Heart left ventricle (tissue), 16 donors: ENCODE measurements around the gene TMPRSS11B. TPM values are rescaled to one million over a fixed set of nuclear protein-coding genes. Genes with fewer than 3 reads are reported as not detected.

ENCODE experiments used
- ATAC-seq, 4 donors: fragments of 200-7000 bp; cut with Tn5 transposase; one replicate each; pipeline ENCODE4 v1.9.1; 2020 to 2022; ENCODE audit warnings: moderate library complexity in 4 of 4, mild to moderate bottlenecking in 3 of 4, moderate number of reproducible peaks in 1 of 4
- DNase-seq, 5 donors: peaks; one replicate each; pipeline ENCODE4 v3.0.0-alpha.2; 2020
- H3K27ac ChIP-seq, 12 donors: fragments of 200-600 bp; sonication (generic) in 4 of 12; one replicate each; pipeline versions ENCODE4 v1.5.0 to v1.8.0; 2016 to 2022; ENCODE audit warnings: mild to moderate bottlenecking in 2 of 12
- H3K27me3 ChIP-seq, 9 donors: fragments of 200-600 bp; sonication (generic) in 2 of 9; one replicate each; pipeline versions ENCODE4 v1.5.1 to v1.8.0; 2016 to 2022; ENCODE audit warnings: mild to moderate bottlenecking in 3 of 9
- H3K36me3 ChIP-seq, 9 donors: fragments of 200-600 bp; sonication (generic) in 2 of 9; one replicate each; pipeline versions ENCODE4 v1.5.0 to v1.8.0; 2018 to 2022; ENCODE audit warnings: mild to moderate bottlenecking in 2 of 9
- H3K4me1 ChIP-seq, 12 donors: fragments of 200-600 bp; sonication (generic) in 4 of 12; one replicate each; pipeline versions ENCODE4 v1.5.0 to v1.8.0; 2016 to 2022; ENCODE audit warnings: mild to moderate bottlenecking in 3 of 12
- H3K4me3 ChIP-seq, 12 donors: fragments of 200-600 bp; sonication (generic) in 4 of 12; one replicate each; pipeline versions ENCODE4 v1.5.0 to v1.8.0; 2017 to 2022; ENCODE audit warnings: mild to moderate bottlenecking in 9 of 12, moderate library complexity in 4 of 12
- H3K9me3 ChIP-seq, 12 donors: fragments of 200-600 bp; sonication (generic) in 4 of 12; one replicate each; pipeline versions ENCODE4 v1.5.0 to v1.8.0; 2016 to 2022; ENCODE audit warnings: mild to moderate bottlenecking in 1 of 12
- CTCF ChIP-seq, 12 donors: fragments of 200-600 bp; sonication (generic) in 4 of 12; IDR thresholded peaks; one replicate each; pipeline versions ENCODE4 v1.5.0 to v1.8.0; 2018 to 2022; ENCODE audit warnings: antibody characterized with exemption in 12 of 12, mild to moderate bottlenecking in 5 of 12
- POLR2A ChIP-seq, 2 donors: fragments of 450-650 bp; IDR thresholded peaks; one replicate each; pipeline ENCODE4 v1.6.1; 2017; ENCODE audit warnings: antibody characterized with exemption in 2 of 2, mild to moderate bottlenecking in 2 of 2, moderate library complexity in 2 of 2
- WGBS, 4 donors: extraction: QIAGEN DNeasy Blood & Tissue Kit in 2 of 4; methylation state at CpG; one replicate each; pipeline versions ENCODE4 v1.1.5 to v1.1.7; 2013 to 2018; 5-methylcytosine and 5-hydroxymethylcytosine counted together
- intact Hi-C, 10 donors: fragments of 100-400 bp; cut with DNase I; formaldehyde crosslinking; loops; one replicate each; pipeline versions ENCODE4 v1.11.1 to v1.14.2; 2022
- polyA plus RNA-seq, 2 donors: library from polyadenylated mRNA; stranded (reverse); fragments of 200-250 nt; gene quantifications; one replicate each; pipeline ENCODE4 v1.2.3, GENCODE V29; 2013
- total RNA-seq, 9 donors: library from RNA; depleted of rRNA in 2 of 9; stranded (reverse); fragments of >200 nt in 2 of 9; fragmentation: NEBNext Ultra II Directional in 3 of 9; extraction: Animal tissue kit (Norgen Biotek cat#: 25700) in 3 of 9; gene quantifications; one replicate each; pipeline versions ENCODE4 v1.1.0 to v1.2.4, GENCODE V29; 2016 to 2023
- donor health status: ischemic (EF 13 %, LVEDD 7.1; RV severe dilation, severe dysfunction).
- donor health status: healthy with polysubstance abuse.
- donor health status: DM: no; HTN: yes; CAD: no.
- donor health status: DM: no; HTN: no; CAD: no.
- donor health status: ischemic (EF 25% LVEDD 6.9; RV normal size, moderate dysfunction).
- donor health status: ischemic (EF 25% LVEDD 5.7; RV mildly dilated, moderate dysfunction).
- donor health status: healthy.
- donor health status: DM: yes; HTN: yes; CAD: no.
- donor health status: ischemic (EF 35%, LVEDD 5.7; RV mildly dilated, moderate dysfunction).
- donor health status: nonischemic (EF 11% LVEDD 7.7; RV severe dilation, severe dysfunction).
- donor health status: DM: yes; HTN: yes; CAD: no.
- donor health status: PGD.
- donor health status: ischemic (EF 29% LVEDD 5.4; RV normal size, mild dysfunction).
- donor health status: nonischemic (EF 23%, LVEDD 6.1; RV moderate dilation, normal function).

Gene TMPRSS11B
- total and polyA plus RNA-seq, 11 donors: 0.06 TPM; not detected in 10

- H3K27me3 ChIP-seq: no peaks in the 10 kb centered on the region
- ATAC-seq: no peak
- no peaks in the 10 kb centered on the region for H3K4me1 ChIP-seq
- WGBS, 4 donors: 45 to 71% (median 52%) methylated on average over 2 of the region's 2 CpGs
- no peak overlapping the region for H3K27ac ChIP-seq
- intact Hi-C loops: loop anchor here in 1 of 10 donors (10.0 kb wide), 1 partner anchor 217 kb away; no protein-coding TSS in a partner anchor
- DNase-seq: no peak
- no peak for TF ChIP-seq CTCF (IDR thresholded peaks at IDR 0.05)
- no peak for TF ChIP-seq POLR2A (IDR thresholded peaks at IDR 0.05)
- no peak overlapping the region for H3K4me3 ChIP-seq
- H3K9me3 ChIP-seq: no peaks in the 10 kb centered on the region
- no peaks in the 10 kb centered on the region for H3K36me3 ChIP-seq
These were observed 32.1 kb upstream of the TMPRSS11B start for GRCh38 chr4:68277627-68278026.

GRCh38 chr4:68272860-68273259 lies 27.4 kb upstream of the TMPRSS11B start:
- DNase-seq: no peak
- Histone ChIP-seq H3K4me1 (peaks cover 0 to 6% (median 0%) of the 10 kb centered on the region in 12 donors), H3K27me3 (no peaks in the 10 kb centered on the region), H3K9me3 (no peaks in the 10 kb centered on the region), H3K27ac (no peak overlapping the region), H3K4me3 (no peak overlapping the region), H3K36me3 (no peaks in the 10 kb centered on the region)
- no peak for TF ChIP-seq CTCF (IDR thresholded peaks at IDR 0.05)
- TF ChIP-seq POLR2A (IDR thresholded peaks at IDR 0.05): no peak
- no peak for ATAC-seq
- intact Hi-C loops: loop anchor here in 8 of 10 donors (1.0 to 10.0 kb wide), 4 partner anchors 102 to 222 kb away; no protein-coding TSS in a partner anchor
- 76 to 81% (median 79%) methylated on average over 2 of the region's 2 CpGs for WGBS, 4 donors

GRCh38 chr4:68272380-68272779 lies 26.9 kb upstream of the TMPRSS11B start:
- TF ChIP-seq CTCF (IDR thresholded peaks at IDR 0.05) (no peak), POLR2A (IDR thresholded peaks at IDR 0.05) (no peak)
- Histone ChIP-seq H3K27me3 (no peaks in the 10 kb centered on the region), H3K27ac (no peak overlapping the region), H3K4me1 (peaks cover 0 to 6% (median 0%) of the 10 kb centered on the region in 12 donors), H3K36me3 (no peaks in the 10 kb centered on the region), H3K4me3 (peak overlapping the region in 7 of 12 donors; percentile 5 to 35 (median 22)), H3K9me3 (no peaks in the 10 kb centered on the region)
- WGBS, 4 donors: 35 to 69% (median 48%) methylated on average over 2 of the region's 2 CpGs
- intact Hi-C loops: loop anchor here in 8 of 10 donors (1.0 to 10.0 kb wide), 4 partner anchors 102 to 222 kb away; no protein-coding TSS in a partner anchor
- DNase-seq: no peak
- no peak for ATAC-seq

- H3K4me3 ChIP-seq: peak overlapping the region in 8 of 12 donors; percentile 5 to 35 (median 19)
- TF ChIP-seq CTCF (IDR thresholded peaks at IDR 0.05) (peak; percentile 60 to 83 (median 77)), POLR2A (IDR thresholded peaks at IDR 0.05) (no peak)
- peak in 1 of 4 donors; percentile 78 for ATAC-seq
- no peak overlapping the region for H3K27ac ChIP-seq
- DNase-seq: no peak
- no peaks in the 10 kb centered on the region for H3K9me3 ChIP-seq
- intact Hi-C loops: loop anchor here (1.0 to 10.0 kb wide), 4 partner anchors 103 to 223 kb away; no protein-coding TSS in a partner anchor
- H3K4me1 ChIP-seq: peaks cover 0 to 6% (median 0%) of the 10 kb centered on the region in 12 donors
- no peaks in the 10 kb centered on the region for H3K36me3 ChIP-seq
- 14 to 17% (median 15%) methylated on average over 11 of the region's 11 CpGs for WGBS, 4 donors
- H3K27me3 ChIP-seq: no peaks in the 10 kb centered on the region
These were observed 26.4 kb upstream of the TMPRSS11B start for GRCh38 chr4:68271851-68272357.
